K562 (cell line): ENCODE results near the gene LRP2. TPM values are rescaled to one million over a fixed set of nuclear protein-coding genes. Genes with fewer than 3 reads are reported as not detected.

ENCODE experiments used
- ATAC-seq: fragments of 200-7000 bp; cut with Tn5 transposase; 3 replicates; pipeline ENCODE4 v1.9.1; 2020; ENCODE audit warnings: moderate library complexity
- BruUV-seq: library from RNA; stranded (reverse); fragments of 400-500 nt; replicated peaks from 2 replicates; lab custom pipeline; 2021; lab: Mats Ljungman, UMichigan
- CTCF ChIA-PET: fragments of 300-600 bp; formaldehyde crosslinking; extraction: SDS; loops from one replicate; lab custom pipeline; 2021; ENCODE audit warnings: low intra/inter-chr PET ratio; lab: Yijun Ruan, JAX
- POLR2A ChIA-PET: fragments of 300-600, 350-650 bp; sonication (Branson Sonifier 250); formaldehyde crosslinking; extraction: SDS; loops from one replicate; lab custom pipeline; 2021; ENCODE audit warnings: antibody characterized with exemption, inconsistent platforms; lab: Yijun Ruan, JAX
- DNase-seq, 4 experiments: peaks; one replicate each; pipeline versions ENCODE4 v3.0.0 to v3.0.0-alpha.2; 2011 to 2018; ENCODE audit warnings: low spot score in 3 of 4, mixed read lengths in 3 of 4; ENCODE audit errors: extremely low read depth in 1 of 4
- FAIRE-seq: peaks from 2 replicates; lab custom pipeline; 2011; peaks lifted over from hg19 to GRCh38; lab: Jason Lieb, UNC
- H2AFZ ChIP-seq: 2 replicates; pipeline ENCODE4 v1.6.0; 2011; ENCODE audit warnings: low read depth, low read length, control low read depth, inconsistent platforms
- H3K27ac ChIP-seq: fragments of 200-600 bp; 3 replicates; pipeline ENCODE4 v1.8.0; 2011; ENCODE audit warnings: low read depth, mild to moderate bottlenecking, control low read depth, inconsistent platforms, low read length, moderate library complexity, mixed read lengths; ENCODE audit errors: extremely low read depth
- H3K27me3 ChIP-seq, 2 experiments: fragments of 300-600 bp in 1 of 2; 2 replicates in 1 of 2; 3 replicates in 1 of 2; pipeline versions ENCODE4 v1.6.0 to v1.8.0; 2011; ENCODE audit warnings: inconsistent platforms in 2 of 2, low read length in 2 of 2, mild to moderate bottlenecking in 1 of 2, mixed read lengths in 1 of 2, moderate library complexity in 1 of 2; ENCODE audit not compliant: control insufficient read depth in 2 of 2, insufficient read depth in 2 of 2
- H3K36me3 ChIP-seq: fragments of 300-600 bp; 3 replicates; pipeline ENCODE4 v1.8.0; 2011; ENCODE audit warnings: mild to moderate bottlenecking, low read length, inconsistent platforms; ENCODE audit not compliant: control insufficient read depth, insufficient read depth
- H3K4me1 ChIP-seq, 2 experiments: fragments of 200-600 bp in 1 of 2; replicated peaks in 1 of 2; 2 replicates in 1 of 2; 3 replicates in 1 of 2; pipeline versions ENCODE4 v1.5.1 to v1.8.0; 2011; ENCODE audit warnings: inconsistent platforms in 2 of 2, low read length in 2 of 2, mild to moderate bottlenecking in 1 of 2, mixed read lengths in 1 of 2, moderate library complexity in 1 of 2; ENCODE audit not compliant: control insufficient read depth in 2 of 2, insufficient read depth in 2 of 2
- H3K4me2 ChIP-seq: 2 replicates; pipeline ENCODE4 v1.6.1; 2011; ENCODE audit warnings: low read length, control low read depth, inconsistent platforms, mixed read lengths; ENCODE audit not compliant: insufficient read depth
- H3K4me3 ChIP-seq: fragments of 200-600 bp; sonication (generic), shearing (Covaris generic); 2 replicates; pipeline ENCODE4 v1.5.1; 2016; ENCODE audit warnings: control low read depth, inconsistent platforms
- H3K79me2 ChIP-seq: fragments of 200-600 bp; 3 replicates; pipeline ENCODE4 v1.8.0; 2011; ENCODE audit warnings: low read length, inconsistent platforms; ENCODE audit not compliant: control insufficient read depth, insufficient read depth
- H3K9ac ChIP-seq, 2 experiments: 2 replicates each; pipeline versions ENCODE4 v1.6.0 to v1.6.1; 2011; ENCODE audit warnings: low read depth in 2 of 2, low read length in 2 of 2, control low read depth in 1 of 2, inconsistent platforms in 1 of 2, mild to moderate bottlenecking in 1 of 2, mixed read lengths in 1 of 2; ENCODE audit not compliant: insufficient read depth in 1 of 2
- H3K9me1 ChIP-seq: one replicate; pipeline ENCODE4 v1.6.0; 2011; ENCODE audit warnings: inconsistent platforms, mild to moderate bottlenecking, low read length, moderate library complexity; ENCODE audit not compliant: control insufficient read depth, insufficient read depth
- H3K9me3 ChIP-seq: replicated peaks from 2 replicates; pipeline ENCODE4 v1.5.1; 2011; ENCODE audit warnings: low read depth, low read length, inconsistent platforms; ENCODE audit not compliant: control insufficient read depth, insufficient read depth
- H4K20me1 ChIP-seq: replicated peaks from 2 replicates; pipeline ENCODE4 v1.6.1; 2011; ENCODE audit warnings: low read length, inconsistent platforms, mixed read lengths; ENCODE audit not compliant: control insufficient read depth, insufficient read depth
- FOXA1 ChIP-seq: fragments of 450-650 bp; IDR thresholded peaks from 2 replicates; pipeline ENCODE4 v1.6.1; 2016; ENCODE audit warnings: mild to moderate bottlenecking, borderline replicate concordance
- ZBTB40 ChIP-seq, 2 experiments: fragments of 450-650 bp in 1 of 2; sonication (generic) in 1 of 2; formaldehyde crosslinking in 1 of 2; IDR thresholded peaks; 2 replicates each; pipeline versions ENCODE4 v1.7.1 to v1.9.0; 2016 to 2022; ENCODE audit warnings: inconsistent platforms in 1 of 2, mild to moderate bottlenecking in 1 of 2, missing genetic modification reagents in 1 of 2
- WGBS: fragments of 100-300 bp; shearing (Covaris generic); methylation state at CpG from one replicate; pipeline ENCODE4 v1.1.6; 2016; ENCODE audit warnings: low coverage, mixed read lengths; ENCODE audit not compliant: insufficient coverage; ENCODE audit errors: missing lambda C conversion rate; 5-methylcytosine and 5-hydroxymethylcytosine counted together
- in situ Hi-C: fragments of 300-500 bp; cut with MboI; formaldehyde crosslinking; loops from 4 replicates; pipeline ENCODE4 v1.15.0; 2018; ENCODE audit warnings: inconsistent platforms, mixed read lengths
- intact Hi-C: fragments of 100-400 bp; cut with micrococcal nuclease; formaldehyde crosslinking; loops from 2 replicates; pipeline ENCODE4 v1.14.2; 2022
- polyA plus RNA-seq, 8 experiments: library from polyadenylated mRNA; depleted of rRNA in 4 of 8; stranded (reverse) in 5 of 8; unstranded in 3 of 8; fragments of >200 nt; fragmentation: Nextera tagmentation in 2 of 8; fragmentation: Illumina TruSeq in 1 of 8; extraction: Ambion mirVana in 2 of 8; extraction: Trizol in 1 of 8; gene quantifications; 2 replicates each; pipeline versions ENCODE4 v1.2.1 to v1.2.3, GENCODE V29; 2011 to 2014; ENCODE audit warnings: inconsistent platforms in 1 of 8, missing spikeins in 1 of 8
- total RNA-seq, 7 experiments: library from RNA; depleted of rRNA in 6 of 7; stranded (reverse); fragments of >200 nt in 6 of 7; fragmentation: Illumina TruSeq in 2 of 7; extraction: Trizol in 2 of 7; gene quantifications; 2 replicates each; pipeline versions ENCODE4 v1.2.1 to v1.2.3, GENCODE V29; 2011 to 2021; ENCODE audit warnings: low replicate concordance in 1 of 7
- TF ChIP-seq, protein P1 (sequence below): IDR thresholded peaks from 3 replicates; pipeline ENCODE4 v1.6.1; 2011; ENCODE audit warnings: borderline replicate concordance, mild to moderate bottlenecking, moderate library complexity; ENCODE audit not compliant: insufficient read length; ENCODE audit errors: extremely low read depth

LRP2 gene
- total and polyA plus RNA-seq, 9 of the 15 experiments (the other 6 are each of a cell fraction or from before 2014, with no cell fraction given) = 0.04 to 0.18 (median 0.11) TPM; not detected in 1

GRCh38 chr2:169208026-169208425 lies 154.3 kb downstream of the LRP2 start:
- Histone ChIP-seq H3K36me3 (no peaks in the 10 kb centered on the region), H3K9me1 (no peaks in the 10 kb centered on the region), H2AFZ (0 out of 2 replicates have a peak overlapping the region, but pooled peaks have one; percentile 5), H3K4me2 (no peak overlapping the region), H4K20me1 (no peaks in the 10 kb centered on the region), H3K9me3 (no peaks in the 10 kb centered on the region), H3K79me2 (no peaks in the 10 kb centered on the region), H3K9ac (no peak overlapping the region), H3K27me3 (peaks cover under 1 to 3% of the 10 kb centered on the region in 2 experiments; a peak in 4 of 5 replicates), H3K4me1 (peaks cover 0 to 3% of the 10 kb centered on the region in 2 experiments; a peak in 1 of 5 replicates), H3K27ac (no peak overlapping the region), H3K4me3 (no peak overlapping the region)
- FAIRE-seq = no peak
- POLR2A ChIA-PET = no interaction called here
- DNase-seq = no peak
- ATAC-seq = no peak
- WGBS = 24% methylated on average over 3 of the region's 3 CpGs
- CTCF ChIA-PET = no interaction called here
- no TSS peak for BruUV-seq
- TF ChIP-seq ZBTB40 (IDR thresholded peaks at IDR 0.05) (peak; percentile 92), ZBTB40 (CRISPR knock-in tag; IDR thresholded peaks at IDR 0.05) (peak; percentile 60; the same call in 1 of the 2 replicates), FOXA1 (no peak)
- TF ChIP-seq, protein P1, sequence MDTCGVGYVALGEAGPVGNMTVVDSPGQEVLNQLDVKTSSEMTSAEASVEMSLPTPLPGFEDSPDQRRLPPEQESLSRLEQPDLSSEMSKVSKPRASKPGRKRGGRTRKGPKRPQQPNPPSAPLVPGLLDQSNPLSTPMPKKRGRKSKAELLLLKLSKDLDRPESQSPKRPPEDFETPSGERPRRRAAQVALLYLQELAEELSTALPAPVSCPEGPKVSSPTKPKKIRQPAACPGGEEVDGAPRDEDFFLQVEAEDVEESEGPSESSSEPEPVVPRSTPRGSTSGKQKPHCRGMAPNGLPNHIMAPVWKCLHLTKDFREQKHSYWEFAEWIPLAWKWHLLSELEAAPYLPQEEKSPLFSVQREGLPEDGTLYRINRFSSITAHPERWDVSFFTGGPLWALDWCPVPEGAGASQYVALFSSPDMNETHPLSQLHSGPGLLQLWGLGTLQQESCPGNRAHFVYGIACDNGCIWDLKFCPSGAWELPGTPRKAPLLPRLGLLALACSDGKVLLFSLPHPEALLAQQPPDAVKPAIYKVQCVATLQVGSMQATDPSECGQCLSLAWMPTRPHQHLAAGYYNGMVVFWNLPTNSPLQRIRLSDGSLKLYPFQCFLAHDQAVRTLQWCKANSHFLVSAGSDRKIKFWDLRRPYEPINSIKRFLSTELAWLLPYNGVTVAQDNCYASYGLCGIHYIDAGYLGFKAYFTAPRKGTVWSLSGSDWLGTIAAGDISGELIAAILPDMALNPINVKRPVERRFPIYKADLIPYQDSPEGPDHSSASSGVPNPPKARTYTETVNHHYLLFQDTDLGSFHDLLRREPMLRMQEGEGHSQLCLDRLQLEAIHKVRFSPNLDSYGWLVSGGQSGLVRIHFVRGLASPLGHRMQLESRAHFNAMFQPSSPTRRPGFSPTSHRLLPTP = no peak
- in situ Hi-C loops = no loop called here
- intact Hi-C loops = no loop called here
